Activated CD4-positive, alpha-beta T cell treated with anti-CD3 and anti-CD28 coated beads, Interleukin-2, amount 10 ng/mL, durations not matched to agents 7 days and 5 days (primary cell): Measurements from ENCODE around the gene C17orf50. TPM values are rescaled to one million over a fixed set of nuclear protein-coding genes. Genes with fewer than 3 reads are reported as not detected.
A peak's percentile ranks its signal among the peaks of the same experiment; 100 is the strongest.

ENCODE experiments used
- CTCF ChIA-PET: fragments of 350-600 bp; sonication (Branson Sonifier 250); formaldehyde crosslinking; loops from one replicate; lab custom pipeline; 2021; ENCODE audit warnings: antibody characterized with exemption; lab: Charles Lee
- POLR2A ChIA-PET: fragments of 350-600 bp; sonication (Branson Sonifier 250); formaldehyde crosslinking; loops from one replicate; lab custom pipeline; 2021; ENCODE audit warnings: antibody characterized with exemption; lab: Charles Lee
- DNase-seq: peaks from one replicate; pipeline ENCODE4 v3.0.0-alpha.2; 2020
- H3K27ac Mint-ChIP-seq: one replicate; pipeline ENCODE4 v1.8.0; 2021; ENCODE audit warnings: mild to moderate bottlenecking, moderate library complexity, mixed read lengths
- H3K27me3 Mint-ChIP-seq: one replicate; pipeline ENCODE4 v1.8.0; 2021; ENCODE audit warnings: mixed read lengths
- H3K36me3 Mint-ChIP-seq: one replicate; pipeline ENCODE4 v1.8.0; 2021; ENCODE audit warnings: low read depth, mixed read lengths
- H3K4me1 Mint-ChIP-seq: one replicate; pipeline ENCODE4 v1.8.0; 2021; ENCODE audit warnings: mixed read lengths
- H3K4me3 Mint-ChIP-seq: one replicate; pipeline ENCODE4 v1.8.0; 2021; ENCODE audit warnings: mild to moderate bottlenecking, moderate library complexity, mixed read lengths
- H3K9me3 Mint-ChIP-seq: one replicate; pipeline ENCODE4 v1.8.0; 2021; ENCODE audit warnings: mixed read lengths
- total RNA-seq, 2 experiments: library from RNA; stranded (reverse); gene quantifications; one replicate each; pipeline ENCODE4 v1.2.3, GENCODE V29; 2021

Gene C17orf50
- not detected for total RNA-seq

DNA sequence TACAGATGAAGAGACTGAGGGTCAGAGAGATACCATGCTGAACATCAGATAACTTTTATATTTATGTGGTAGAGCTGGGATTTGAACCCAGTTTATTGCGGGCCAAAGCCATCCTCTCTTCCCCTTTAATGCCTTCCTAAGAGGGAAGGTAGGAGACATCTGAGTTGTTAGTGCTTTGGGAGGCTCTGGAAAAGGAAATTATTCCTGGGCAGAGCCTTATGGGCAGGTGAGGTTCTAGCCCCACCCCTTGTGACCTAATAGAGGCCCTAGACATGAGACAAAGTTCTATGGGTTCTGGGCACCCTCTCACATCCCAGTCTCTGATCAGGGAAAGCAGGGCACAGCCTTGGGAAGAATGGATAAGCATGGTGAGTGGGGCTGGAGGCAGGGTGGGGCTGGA is at the start of gene C17orf50:
Gene C17orf50, plus strand, starts transcription at position 301 of the 400 bp plus-strand sequence. Its CDS starts 55 bp downstream, at position 356.
- DNase-seq: no peak
- H3K4me1 Mint-ChIP-seq: peaks cover 11% of the 10 kb centered on the region

DNA sequence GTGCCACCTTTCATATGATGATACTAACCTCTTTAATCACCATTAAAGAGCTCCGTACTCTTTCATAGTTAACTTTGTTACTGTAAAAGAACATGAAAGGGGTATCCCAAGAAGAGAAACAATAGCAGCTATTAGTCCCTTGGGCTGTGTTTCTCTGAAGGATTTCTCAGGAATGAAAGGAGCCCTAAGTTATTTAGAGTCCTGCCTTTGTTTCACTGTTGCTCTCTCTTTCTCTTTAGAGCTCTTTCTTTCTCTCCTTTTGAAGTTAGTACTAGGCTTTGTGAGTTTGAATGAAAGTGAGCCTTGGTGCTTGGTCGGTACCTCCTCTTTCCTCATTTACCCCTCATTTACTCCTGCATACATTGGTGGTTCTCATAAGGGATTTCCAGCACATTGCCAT is 49.7 kb upstream of the C17orf50 start:
- no peaks in the 10 kb centered on the region for H3K27me3 Mint-ChIP-seq
- no peak for DNase-seq
- ChIA-PET POLR2A (no interaction called here), CTCF (interaction anchor here (0.9 to 1.4 kb wide), 3 partner anchors 8 to 37 kb away, joined by 3 to 5 read pairs (median 4); no protein-coding TSS in a partner anchor)
- no peak overlapping the region for H3K27ac Mint-ChIP-seq
- H3K4me3 Mint-ChIP-seq: no peak overlapping the region
- H3K4me1 Mint-ChIP-seq: peaks cover 24% of the 10 kb centered on the region
- H3K9me3 Mint-ChIP-seq: no peaks in the 10 kb centered on the region
- peaks cover 14% of the 10 kb centered on the region for H3K36me3 Mint-ChIP-seq

More for the DNA sequence above, at the start of gene C17orf50:
- CTCF ChIA-PET: interaction anchor here (0.5 to 2.4 kb wide), 5 partner anchors 13 to 388 kb away, joined by 3 to 12 read pairs (median 3); no protein-coding TSS in a partner anchor
- Mint-ChIP-seq H3K4me3 (no peak within 1 kb of the TSS), H3K9me3 (no peaks in the 10 kb centered on the region), H3K27ac (no peak within 1 kb of the TSS), H3K27me3 (no peaks in the 10 kb centered on the region), H3K36me3 (no peaks in the 10 kb centered on the region)
- POLR2A ChIA-PET: no interaction called here

DNA sequence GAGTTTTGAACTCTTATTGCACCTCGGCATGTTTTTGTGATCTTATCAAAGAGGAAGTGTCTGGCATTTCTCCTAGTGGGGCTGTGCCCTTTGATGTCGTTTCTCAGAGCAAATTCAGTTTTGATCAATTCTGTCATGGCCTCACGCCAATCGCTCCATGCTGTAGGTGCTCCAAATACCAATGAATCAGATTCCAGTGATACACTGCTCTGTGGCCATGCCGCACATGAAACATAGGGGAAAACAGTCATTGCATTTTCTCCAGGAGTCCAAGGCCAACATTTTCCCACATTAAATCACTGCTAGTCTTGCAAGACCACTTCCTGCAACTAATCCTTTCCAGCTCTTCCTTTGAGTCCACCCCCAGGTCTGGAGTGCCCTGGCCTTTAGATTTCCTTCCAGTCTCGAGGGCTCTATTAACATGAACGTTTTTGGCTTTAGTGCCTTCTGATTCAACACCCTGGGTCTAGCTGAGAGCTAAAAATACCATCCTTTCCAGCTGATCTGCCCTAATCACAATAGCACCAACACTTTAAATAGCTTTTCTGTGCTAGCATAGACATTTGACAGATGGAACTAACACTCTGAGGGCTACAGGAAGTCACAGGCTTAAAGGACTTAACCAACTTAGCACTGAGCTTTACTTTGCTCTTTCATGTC is 47.5 kb upstream of the C17orf50 start:
- DNase-seq: peak; percentile 16
- H3K36me3 Mint-ChIP-seq: peaks cover 14% of the 10 kb centered on the region
- H3K4me3 Mint-ChIP-seq: no peak overlapping the region
- CTCF ChIA-PET: interaction anchor here (0.7 to 1.3 kb wide), 2 partner anchors 18 to 51 kb away, joined by 3 read pairs; no protein-coding TSS in a partner anchor
- H3K9me3 Mint-ChIP-seq: no peaks in the 10 kb centered on the region
- POLR2A ChIA-PET: no interaction called here
- H3K27ac Mint-ChIP-seq: no peak overlapping the region
- no peaks in the 10 kb centered on the region for H3K27me3 Mint-ChIP-seq
- peaks cover 14% of the 10 kb centered on the region for H3K4me1 Mint-ChIP-seq

DNA sequence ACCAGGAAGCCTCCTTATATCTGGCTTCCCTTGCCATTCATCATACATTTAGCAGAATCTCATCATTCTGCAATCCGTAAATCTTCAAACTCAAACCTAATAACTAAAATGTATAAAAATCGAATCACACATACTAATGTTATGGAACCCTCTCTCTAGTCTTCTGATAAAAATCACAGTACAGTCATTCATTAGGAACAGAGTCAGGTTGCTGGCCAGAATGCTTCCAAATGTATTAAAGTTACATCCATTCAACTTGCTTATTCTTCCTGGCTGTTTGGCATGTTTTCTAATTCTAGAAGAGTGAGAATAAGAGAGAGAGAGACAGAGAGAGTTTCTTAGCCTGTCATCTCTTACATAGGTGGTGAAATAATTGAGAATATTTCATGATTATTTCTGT is 45.7 kb upstream of the C17orf50 start:
- no peak overlapping the region for H3K4me3 Mint-ChIP-seq
- ChIA-PET CTCF (interaction anchor here (1.1 kb wide), 1 partner anchor 14 kb away, joined by 3 read pairs; no protein-coding TSS in a partner anchor), POLR2A (no interaction called here)
- H3K36me3 Mint-ChIP-seq: peaks cover 23% of the 10 kb centered on the region
- H3K27ac Mint-ChIP-seq: no peak overlapping the region
- no peak for DNase-seq
- H3K27me3 Mint-ChIP-seq: no peaks in the 10 kb centered on the region
- H3K4me1 Mint-ChIP-seq: peaks cover 3% of the 10 kb centered on the region
- H3K9me3 Mint-ChIP-seq: no peaks in the 10 kb centered on the region

DNA sequence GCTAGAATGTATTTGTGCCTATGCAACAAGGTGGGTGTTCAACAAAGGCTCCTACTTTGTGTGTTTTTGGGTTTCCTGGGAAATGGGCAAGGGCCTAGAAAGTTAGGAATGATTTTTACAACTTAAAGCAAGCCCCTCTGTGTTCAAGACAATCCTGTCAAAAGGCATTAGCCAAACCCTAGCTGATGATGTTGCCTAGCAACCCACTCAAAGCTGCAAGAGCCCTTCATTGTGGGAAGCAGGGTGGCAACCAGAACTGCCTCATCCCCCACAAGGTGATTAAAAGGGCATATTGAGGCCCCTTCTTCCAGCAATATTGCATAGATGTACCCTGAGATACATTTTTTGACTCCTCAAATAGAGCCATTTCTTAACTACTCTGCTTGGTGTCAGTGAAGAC is 45.3 kb upstream of the C17orf50 start:
- peaks cover 3% of the 10 kb centered on the region for H3K4me1 Mint-ChIP-seq
- no peak overlapping the region for H3K4me3 Mint-ChIP-seq
- no peaks in the 10 kb centered on the region for H3K27me3 Mint-ChIP-seq
- no peak for DNase-seq
- ChIA-PET CTCF (interaction anchor here (0.6 to 1.1 kb wide), 2 partner anchors 13 to 986 kb away, joined by 3 to 4 read pairs; no protein-coding TSS in a partner anchor), POLR2A (no interaction called here)
- peaks cover 22% of the 10 kb centered on the region for H3K36me3 Mint-ChIP-seq
- H3K27ac Mint-ChIP-seq: no peak overlapping the region
- H3K9me3 Mint-ChIP-seq: no peaks in the 10 kb centered on the region

DNA sequence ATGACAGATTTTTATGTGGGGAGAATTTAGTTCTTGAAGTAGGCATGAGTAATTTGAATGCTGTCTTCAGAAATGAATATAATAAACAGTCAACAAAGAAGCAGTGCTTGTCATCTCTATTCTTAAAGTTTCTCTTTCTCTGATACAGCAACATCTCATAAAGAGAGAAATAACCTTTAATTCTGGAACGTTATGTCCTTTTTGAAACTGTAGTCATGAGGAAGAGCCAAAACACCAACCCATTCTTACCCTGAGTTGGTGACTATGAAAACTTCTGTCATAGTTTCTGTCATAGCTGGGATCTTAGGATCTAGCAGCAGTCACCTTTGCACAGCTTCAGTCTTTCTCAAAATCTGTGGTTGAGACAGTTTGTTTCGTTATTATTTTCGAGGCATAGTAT is 44.5 kb upstream of the C17orf50 start:
- POLR2A ChIA-PET: no interaction called here
- no peak overlapping the region for H3K4me3 Mint-ChIP-seq
- no peak for DNase-seq
- no peaks in the 10 kb centered on the region for H3K27me3 Mint-ChIP-seq
- H3K9me3 Mint-ChIP-seq: no peaks in the 10 kb centered on the region
- peaks cover 1% of the 10 kb centered on the region for H3K4me1 Mint-ChIP-seq
- CTCF ChIA-PET: interaction anchor here (0.6 to 1.1 kb wide), 2 partner anchors 12 to 986 kb away, joined by 3 to 4 read pairs; no protein-coding TSS in a partner anchor
- H3K36me3 Mint-ChIP-seq: peaks cover 20% of the 10 kb centered on the region
- H3K27ac Mint-ChIP-seq: no peak overlapping the region

DNA sequence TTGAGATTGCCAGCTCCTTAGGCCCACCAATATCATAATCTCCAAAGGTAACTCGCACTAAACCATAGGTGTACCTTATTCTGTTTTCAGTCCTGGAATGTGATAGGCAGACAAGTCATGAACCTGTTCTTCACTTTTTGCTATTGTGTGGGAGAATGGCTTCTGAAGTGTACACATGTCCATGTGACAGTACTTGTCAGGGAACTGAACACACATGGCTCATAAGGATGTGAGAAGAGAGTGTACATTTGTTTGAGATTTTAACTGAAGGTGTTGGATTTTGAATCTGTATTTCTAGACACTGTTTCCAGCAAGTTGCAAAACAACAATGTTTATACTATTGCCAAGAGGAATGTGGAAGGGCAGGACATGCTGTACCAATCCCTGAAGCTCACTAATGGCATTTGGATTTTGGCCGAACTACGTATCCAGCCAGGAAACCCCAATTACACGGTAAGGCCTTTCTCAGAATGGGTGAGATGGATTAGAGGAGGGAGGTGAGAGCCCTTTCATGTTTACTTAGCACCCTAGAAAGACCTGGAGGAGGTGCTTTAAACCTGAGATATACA is 43.7 kb upstream of the C17orf50 start:
- Mint-ChIP-seq H3K36me3 (peaks cover 20% of the 10 kb centered on the region), H3K9me3 (no peaks in the 10 kb centered on the region), H3K4me3 (no peak overlapping the region), H3K4me1 (no peaks in the 10 kb centered on the region), H3K27me3 (no peaks in the 10 kb centered on the region), H3K27ac (no peak overlapping the region)
- POLR2A ChIA-PET: no interaction called here
- no peak for DNase-seq
- CTCF ChIA-PET: interaction anchor here (1.5 kb wide), 1 partner anchor 17 kb away, joined by 3 read pairs; no protein-coding TSS in a partner anchor

DNA sequence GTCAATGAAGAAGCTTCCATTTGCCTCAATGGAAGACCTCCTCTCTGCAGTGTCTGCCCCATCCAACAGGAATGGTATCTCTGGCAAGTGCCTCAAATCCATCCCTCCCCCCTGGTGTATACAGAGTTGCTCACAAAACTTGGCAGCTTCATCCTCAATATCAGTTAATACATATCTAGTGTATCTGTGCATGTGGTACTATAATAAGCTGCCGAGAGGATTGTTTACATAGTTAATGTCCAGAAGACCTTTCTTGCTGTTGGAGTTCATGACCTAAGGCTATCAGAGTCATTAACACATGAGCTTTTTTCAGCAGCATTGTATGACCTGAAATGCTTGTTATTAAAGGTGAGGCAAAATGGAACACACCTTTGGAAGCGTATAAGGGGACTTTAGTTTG is 43.2 kb upstream of the C17orf50 start:
- no peaks in the 10 kb centered on the region for H3K4me1 Mint-ChIP-seq
- peaks cover 21% of the 10 kb centered on the region for H3K36me3 Mint-ChIP-seq
- no peaks in the 10 kb centered on the region for H3K27me3 Mint-ChIP-seq
- H3K27ac Mint-ChIP-seq: no peak overlapping the region
- no peaks in the 10 kb centered on the region for H3K9me3 Mint-ChIP-seq
- H3K4me3 Mint-ChIP-seq: no peak overlapping the region
- DNase-seq: no peak
- CTCF ChIA-PET: interaction anchor here (1.5 to 2.2 kb wide), 2 partner anchors 14 to 17 kb away, joined by 3 to 5 read pairs; partner anchors contain the start of gene RASL10B
- POLR2A ChIA-PET: no interaction called here

DNA sequence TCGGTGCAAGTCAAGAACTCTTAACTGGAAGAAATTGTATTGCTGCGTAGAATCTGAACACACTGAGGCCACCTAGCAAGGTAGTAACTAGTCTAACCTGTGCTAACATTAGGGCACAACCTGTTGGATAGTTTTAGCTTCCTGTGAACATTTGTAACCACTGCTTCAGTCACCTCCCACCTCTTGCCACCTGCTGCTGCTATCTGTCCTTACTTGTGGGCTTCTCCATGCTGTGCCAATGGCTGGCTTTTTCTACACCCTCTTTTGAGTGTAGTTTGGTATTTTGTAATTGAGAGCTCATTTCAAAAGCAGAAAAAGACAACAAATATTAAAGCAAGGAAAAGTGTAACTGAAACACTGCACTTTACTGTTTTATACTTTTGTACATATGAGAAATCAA is 37.0 kb upstream of the C17orf50 start:
- Mint-ChIP-seq H3K27me3 (no peaks in the 10 kb centered on the region), H3K4me3 (no peak overlapping the region), H3K4me1 (no peaks in the 10 kb centered on the region), H3K36me3 (peaks cover 25% of the 10 kb centered on the region), H3K9me3 (no peaks in the 10 kb centered on the region), H3K27ac (no peak overlapping the region)
- CTCF ChIA-PET: interaction anchor here (1.0 to 1.6 kb wide), 3 partner anchors 13 to 24 kb away, joined by 3 to 5 read pairs (median 4); no protein-coding TSS in a partner anchor
- POLR2A ChIA-PET: no interaction called here
- no peak for DNase-seq

DNA sequence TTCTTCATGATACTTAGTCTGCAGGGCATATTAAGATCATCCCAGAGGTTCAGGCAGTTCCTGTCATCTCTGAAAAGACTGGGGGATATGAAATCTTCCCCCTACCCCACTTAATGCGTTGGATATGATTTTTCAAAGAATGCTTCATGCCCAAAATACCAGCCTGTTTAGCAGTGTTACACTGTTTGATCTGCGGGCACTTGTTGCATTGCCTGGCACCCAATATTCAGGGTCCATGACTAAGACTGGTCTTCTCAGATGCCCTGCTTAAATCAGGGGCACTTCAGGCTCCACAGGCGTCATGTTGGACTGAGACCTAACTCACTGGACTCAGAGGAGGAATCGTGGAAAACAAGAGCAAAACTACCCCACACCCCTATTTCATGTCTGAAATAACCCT is 35.6 kb upstream of the C17orf50 start:
- Mint-ChIP-seq H3K4me3 (no peak overlapping the region), H3K27ac (no peak overlapping the region), H3K36me3 (peaks cover 17% of the 10 kb centered on the region), H3K4me1 (peaks cover 1% of the 10 kb centered on the region), H3K9me3 (no peaks in the 10 kb centered on the region), H3K27me3 (no peaks in the 10 kb centered on the region)
- ChIA-PET CTCF (no interaction called here), POLR2A (no interaction called here)
- DNase-seq: no peak

DNA sequence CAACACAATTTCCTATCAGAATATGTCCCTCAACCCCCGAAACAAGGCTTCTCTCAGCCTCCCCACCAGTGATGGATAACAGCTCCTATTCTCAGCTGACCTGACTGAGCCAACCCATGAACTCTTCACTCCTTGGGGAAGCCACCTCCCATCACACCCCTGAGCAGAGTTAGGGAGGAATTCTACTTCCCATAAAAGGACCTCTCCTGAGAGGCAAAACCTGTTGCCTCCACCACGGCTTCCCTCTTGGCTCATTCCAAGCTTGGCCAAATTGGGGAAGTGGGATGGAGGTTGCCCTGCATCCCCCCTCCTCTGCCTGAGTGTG is 34.9 kb upstream of the C17orf50 start:
- Mint-ChIP-seq H3K27me3 (peaks cover under 1% of the 10 kb centered on the region), H3K9me3 (no peaks in the 10 kb centered on the region), H3K4me1 (peaks cover 6% of the 10 kb centered on the region), H3K4me3 (no peak overlapping the region), H3K36me3 (peaks cover 16% of the 10 kb centered on the region), H3K27ac (no peak overlapping the region)
- DNase-seq: no peak
- ChIA-PET CTCF (no interaction called here), POLR2A (no interaction called here)

DNA sequence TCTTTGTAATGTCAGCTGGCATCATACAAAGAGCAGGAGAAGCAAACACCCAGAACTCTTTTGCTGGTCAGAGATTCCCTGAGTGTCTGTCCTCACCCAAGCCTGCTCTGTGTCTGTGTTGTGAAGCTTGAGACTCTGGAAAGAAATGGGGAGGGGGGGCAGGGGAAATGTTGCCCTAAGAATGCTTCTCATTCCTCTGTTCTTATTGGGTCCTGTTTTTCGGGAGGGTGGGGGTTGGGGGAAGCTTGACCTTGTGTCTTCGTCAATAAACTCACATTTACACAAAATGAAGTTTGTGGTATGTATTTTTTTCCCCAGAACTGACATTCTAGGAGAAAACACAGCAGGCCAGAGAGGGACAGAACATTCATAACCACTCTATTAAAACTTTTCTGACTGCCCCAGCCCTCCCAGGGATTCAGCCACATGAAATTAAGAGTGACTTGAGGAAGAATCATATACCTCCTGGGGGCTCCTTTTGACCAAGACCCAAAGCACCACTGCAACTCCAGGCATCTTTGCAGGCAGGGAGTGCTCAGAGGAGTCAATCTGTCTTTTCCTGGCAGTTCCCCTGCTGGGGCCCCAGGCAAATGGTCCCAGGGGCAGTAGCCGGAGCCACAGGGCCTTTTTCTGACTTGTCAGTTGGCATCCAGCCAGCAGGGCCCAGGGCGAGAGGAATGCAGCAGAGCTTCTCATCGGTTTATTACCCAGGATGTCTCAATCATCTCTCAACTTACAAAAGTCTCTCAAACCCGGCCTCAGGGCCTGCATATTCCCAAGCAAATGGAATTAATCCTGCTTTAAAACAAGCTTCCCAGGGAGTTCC is 34.3 kb upstream of the C17orf50 start:
- Mint-ChIP-seq H3K27ac (no peak overlapping the region), H3K4me1 (peaks cover 12% of the 10 kb centered on the region), H3K9me3 (no peaks in the 10 kb centered on the region), H3K27me3 (peaks cover 6% of the 10 kb centered on the region), H3K36me3 (peaks cover 14% of the 10 kb centered on the region), H3K4me3 (no peak overlapping the region)
- CTCF ChIA-PET: interaction anchor here (1.3 kb wide), 1 partner anchor 11 kb away, joined by 3 read pairs; no protein-coding TSS in a partner anchor
- no peak for DNase-seq
- POLR2A ChIA-PET: interaction anchor here (0.6 kb wide), 1 partner anchor 1182 kb away, joined by 4 read pairs; no protein-coding TSS in a partner anchor
